HG03135 (cell line): ENCODE measurements around the gene ACTR10.
"Not testable (repeated sequence)": the region's sequence is repeated elsewhere in the genome, so short reads cannot be mapped to it uniquely, and the experiment has no call there.

Source experiments
- ATAC-seq: cut with Tn5 transposase; IDR thresholded peaks from one replicate; pipeline ENCODE4 v1.9.1; 2021; ENCODE audit warnings: mild to moderate bottlenecking, moderate library complexity; ENCODE audit not compliant: unreplicated experiment

ACTR10 gene

DNA sequence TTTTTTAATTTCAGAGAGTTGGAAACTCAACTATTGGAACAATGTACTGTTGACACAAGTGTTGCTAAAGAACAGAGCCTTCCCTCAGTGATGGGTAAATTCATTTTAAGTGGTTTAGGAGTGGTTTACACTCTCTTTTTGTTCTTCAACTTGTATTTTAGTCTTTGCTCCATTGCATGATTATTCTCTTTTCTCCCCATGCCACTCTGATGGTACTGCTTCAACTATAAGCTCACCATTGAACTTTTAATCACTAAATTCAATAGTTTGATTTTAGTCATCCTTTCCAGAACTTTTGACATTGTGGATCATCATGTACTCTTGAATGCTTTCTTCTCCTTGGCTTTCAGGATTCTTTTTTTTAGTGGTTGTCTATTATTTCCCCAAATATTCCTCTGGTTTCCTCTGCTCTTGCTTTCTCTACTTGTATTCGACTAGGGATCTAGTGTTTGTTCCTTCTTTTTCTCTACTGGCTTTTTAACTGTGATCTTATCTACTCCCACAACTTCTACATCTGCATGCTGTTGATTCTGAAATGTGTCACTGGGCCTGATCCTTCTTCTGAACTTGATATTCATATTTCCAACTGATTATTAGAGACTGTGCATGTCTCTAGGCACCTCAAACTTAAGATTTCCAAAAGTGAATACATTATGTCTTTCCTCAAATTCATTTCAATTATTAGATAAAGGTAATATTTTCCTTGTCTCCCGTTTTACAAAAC lies 15.4 kb downstream of the ACTR10 start:
- ATAC-seq: no peak

DNA sequence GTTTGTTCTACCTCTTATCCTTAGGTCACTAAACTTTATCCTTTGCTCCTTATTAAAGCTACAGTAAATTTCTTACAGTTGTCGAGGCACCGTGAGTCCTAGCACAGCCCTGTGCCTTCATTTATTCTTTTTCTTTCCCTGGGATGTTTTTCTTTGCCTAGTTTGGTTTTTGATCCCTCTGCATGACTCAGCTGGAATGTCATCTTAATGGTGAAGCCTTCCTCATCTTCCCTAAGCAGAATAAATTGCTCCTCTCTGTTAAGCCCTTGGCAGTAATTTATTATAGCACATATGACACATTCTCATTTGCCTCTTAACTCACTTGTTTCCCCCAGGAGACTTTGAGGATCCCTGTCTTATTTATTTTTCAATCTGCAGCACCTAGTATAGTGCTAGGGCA lies 16.6 kb downstream of the ACTR10 start:
- ATAC-seq: no peak

DNA sequence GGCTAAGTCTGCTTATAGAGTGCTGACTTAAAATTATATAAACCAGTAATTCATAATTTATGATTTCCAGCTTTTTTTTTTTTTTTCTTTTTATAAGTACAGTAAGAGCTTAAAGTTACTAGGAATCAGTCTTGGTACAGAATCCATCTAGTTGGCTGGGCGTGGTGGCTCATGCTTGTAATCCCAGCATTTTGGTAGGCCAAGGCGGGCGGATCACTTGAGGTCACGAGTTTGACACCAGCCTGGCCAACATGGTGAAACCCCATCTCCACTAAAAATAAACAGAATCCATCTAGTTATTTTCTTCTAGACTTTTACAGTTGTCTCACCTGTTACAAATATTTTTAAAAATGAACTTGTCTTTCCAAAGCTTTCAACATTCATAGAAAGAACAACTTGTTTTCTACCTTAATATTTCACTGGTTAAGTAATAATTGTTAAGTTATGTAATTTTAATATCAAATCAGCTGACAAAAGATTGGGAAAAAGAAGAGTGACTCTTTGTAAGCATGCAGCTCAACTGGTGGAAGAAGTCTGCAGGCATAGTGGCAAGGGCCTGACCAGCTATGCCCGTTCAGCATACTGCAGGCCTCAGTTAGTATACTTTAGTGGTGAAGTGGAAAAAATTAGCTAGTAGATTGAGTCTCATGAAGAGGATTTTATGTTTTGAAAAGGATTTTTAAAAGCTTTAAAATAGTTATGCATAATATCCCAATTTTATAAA lies 27.3 kb downstream of the ACTR10 start:
- no peak for ATAC-seq

DNA sequence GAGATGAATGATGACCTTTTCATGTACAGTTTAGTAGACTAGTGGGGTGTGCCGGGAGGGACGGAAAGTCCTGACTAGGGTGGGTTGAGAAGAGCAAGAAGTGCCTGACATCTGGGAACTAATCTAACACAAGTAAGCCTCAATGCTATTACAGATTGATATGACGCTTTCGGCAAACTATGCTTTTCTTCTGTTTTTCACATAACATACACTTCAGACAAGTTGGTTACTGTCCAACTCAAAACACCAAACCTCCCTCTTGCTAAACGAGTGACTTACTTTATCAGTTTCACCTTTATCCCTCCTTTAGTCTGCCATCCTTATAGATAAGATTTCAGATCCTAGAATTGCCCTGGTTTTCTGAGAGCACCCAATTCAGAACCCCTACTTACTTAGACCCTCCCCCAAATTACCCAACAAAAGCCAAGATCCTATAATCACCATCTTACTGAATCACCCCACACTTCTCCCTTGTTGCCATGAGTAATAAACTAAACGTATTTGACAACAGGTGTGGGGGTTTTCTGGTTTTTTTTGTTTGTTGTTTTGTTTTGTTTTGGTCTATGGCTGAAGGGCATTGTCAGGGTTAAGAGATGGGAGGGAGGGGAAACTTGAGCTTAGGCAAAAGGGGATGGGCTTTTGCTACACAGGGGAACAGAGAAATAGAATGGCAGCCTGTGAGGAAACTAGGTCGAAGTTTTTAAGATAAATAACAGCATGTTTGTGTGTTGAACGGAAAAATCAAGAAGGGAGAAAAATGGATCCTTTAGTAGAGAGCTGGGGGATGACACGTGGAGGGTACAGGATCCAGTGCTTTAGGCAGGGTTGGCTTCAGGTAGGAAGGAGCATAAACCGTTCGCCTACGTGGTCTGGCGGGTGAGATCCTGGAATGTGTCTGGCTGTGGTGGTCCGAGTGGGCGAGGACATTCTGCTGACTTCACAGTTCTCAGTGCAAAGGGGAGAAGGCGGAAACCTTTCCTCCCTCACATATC lies 38.6 kb downstream of the ACTR10 start:
- no peak for ATAC-seq

DNA sequence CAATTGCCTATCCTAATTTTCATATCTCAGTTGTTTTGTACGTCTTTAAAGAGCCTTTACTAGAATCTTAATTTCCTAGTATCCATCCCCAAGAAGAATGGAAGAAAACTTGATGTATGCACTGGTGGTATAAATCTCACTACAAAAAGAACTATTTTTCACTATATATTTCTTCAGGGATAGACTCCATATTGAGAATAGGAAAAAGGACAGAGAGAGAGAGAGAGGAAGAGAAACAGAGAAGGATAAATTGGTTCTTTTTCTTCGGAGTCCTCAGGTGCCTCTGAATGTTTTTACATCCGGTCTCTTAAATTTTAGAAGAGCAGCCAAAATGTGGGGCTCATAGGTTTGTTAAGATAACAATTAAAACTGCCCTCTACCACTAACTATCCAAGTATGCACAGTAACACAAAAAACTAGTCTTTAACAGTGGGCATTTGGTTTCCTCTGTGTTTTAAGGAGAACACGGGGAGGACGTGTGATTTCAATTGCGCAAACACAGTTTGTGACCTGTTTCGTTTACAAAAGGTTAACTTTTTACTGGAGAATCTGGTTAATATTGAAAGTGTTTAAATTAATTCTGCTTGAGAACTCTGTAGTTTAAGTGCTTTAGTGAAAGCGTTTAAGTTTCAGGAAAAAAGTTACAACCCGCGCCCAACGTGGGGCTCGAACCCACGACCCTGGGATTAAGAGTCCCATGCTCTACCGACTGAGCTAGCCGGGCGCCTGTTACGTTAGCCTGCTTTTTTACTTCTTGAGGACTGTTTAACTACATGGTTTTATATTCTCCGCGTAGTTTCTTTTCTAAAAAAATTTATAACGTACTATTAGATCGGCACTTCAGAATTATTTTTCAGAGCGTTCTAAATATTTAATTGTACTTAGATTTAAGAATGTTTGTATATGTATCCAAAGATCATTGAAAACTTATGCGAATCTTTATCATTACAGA lies 39.6 kb downstream of the ACTR10 start:
- ATAC-seq: peak; percentile 26

DNA sequence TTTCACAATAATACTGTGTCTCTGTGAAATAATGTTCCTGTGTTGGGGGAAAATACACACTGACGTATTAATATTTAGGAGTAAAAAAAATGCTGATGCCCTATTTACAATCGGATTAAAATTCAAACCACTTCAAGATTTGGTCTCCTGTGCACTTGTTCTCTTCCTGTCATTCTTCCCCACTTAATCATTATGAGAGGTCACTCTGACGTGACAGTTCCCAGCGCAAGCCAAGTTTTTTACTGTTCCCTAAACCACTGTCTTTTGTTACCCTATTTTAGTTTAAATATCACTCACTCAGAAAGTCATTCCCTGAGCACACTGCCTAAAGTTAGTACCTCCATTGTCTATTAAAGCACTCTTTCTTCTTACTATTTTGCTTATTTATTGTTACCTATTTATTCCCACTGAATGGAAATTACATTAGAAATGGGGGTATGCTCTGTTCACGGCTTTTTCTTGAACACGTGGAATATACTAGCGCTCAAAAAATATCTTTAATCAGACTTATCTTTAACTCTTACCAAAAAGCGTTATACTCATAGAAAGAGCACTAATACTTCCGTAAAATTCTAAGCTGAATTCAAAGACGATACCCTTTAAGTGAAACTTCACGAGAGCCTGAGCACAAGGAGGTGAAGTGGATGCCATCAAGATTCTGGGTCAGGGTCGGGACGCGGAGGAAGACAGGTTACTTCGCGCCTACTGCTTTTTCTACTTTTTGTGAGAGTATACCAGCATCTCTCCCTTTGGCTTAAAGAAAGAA lies 44.0 kb downstream of the ACTR10 start:
- peak; percentile 36 for ATAC-seq

DNA sequence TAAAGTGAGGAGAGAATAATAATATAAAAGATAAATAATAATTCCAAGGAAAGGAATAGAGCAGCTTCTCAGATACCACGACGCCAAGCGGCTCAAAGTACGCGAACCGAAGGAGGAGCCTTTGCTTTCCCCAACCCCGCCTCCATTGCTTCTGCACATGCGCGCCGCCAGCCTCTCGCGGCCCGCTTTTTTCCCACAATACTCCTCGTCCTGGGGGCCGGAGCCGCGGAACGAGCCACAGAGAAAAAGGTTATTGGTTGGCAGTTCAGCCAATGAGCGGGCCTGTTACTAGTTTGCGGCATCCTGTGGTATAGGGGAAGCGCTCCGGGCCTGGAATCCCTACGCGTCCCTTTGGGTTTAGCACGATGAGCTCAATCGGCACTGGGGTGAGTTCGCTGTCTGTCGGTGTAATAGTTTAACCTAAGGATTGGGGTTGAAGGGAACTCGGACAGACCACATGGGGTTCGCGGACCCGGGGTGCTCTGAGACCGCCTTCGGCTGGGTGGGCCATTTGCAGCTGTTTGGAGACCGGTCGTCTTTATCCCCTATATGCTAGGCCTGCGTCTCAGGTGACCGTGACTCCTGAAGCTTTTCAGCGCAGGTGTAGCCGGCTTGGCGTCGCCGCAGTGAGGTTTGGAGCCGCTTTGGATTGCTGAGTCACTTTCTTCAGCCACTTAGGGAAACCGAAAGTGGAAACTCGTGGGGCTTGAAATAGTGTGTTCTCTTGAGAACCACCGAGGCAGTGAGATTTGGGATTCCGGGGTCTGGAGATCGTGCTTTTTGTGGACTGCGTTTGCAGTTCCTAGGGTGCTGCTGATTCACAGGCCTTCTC lies 44.8 kb downstream of the ACTR10 start, which contains the start of gene PSMA3:
Gene PSMA3 (plus strand): TSS at position 288 of the 832 bp plus-strand sequence. CDS start 78 bp downstream, at position 366.
- ATAC-seq: peak; percentile 89

DNA sequence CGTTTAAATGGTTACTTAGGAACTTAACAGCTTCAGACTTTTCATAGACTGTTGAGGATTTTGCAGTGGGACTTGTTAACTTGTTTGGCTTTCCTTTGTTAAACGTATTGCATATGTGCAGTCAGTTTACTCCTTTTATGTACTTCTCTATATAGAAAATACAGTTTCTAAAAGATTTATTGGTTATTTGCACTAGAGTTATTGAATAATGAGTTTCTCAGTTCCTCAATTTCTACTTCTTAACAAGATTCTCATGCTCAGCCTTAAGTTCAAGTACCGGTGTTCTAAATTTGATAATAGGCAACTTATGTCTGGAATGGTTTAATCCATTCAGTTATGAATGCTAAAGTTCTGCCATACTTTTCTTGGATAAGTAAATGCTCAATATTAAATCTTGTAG lies 45.6 kb downstream of the ACTR10 start:
- ATAC-seq: no peak

DNA sequence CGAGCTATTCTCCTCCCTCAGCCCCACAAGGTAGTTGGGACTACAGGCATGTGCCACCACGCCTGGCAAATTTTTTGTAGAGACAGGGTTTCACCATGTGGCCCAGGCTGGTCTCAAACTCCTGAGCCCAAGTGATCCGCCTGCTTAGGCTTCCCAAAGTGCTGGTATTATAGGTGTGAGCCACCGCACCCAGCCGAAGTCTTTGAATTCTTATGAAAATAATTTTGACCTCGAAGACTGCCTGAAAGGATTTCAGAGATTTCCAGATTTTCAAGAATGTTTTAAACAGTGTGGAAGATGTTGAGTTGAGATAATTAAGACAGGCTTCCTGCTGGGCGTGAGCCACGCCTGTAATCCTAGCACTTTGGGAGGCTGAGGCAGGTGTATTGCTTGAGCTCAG lies 49.7 kb downstream of the ACTR10 start:
- no peak for ATAC-seq

DNA sequence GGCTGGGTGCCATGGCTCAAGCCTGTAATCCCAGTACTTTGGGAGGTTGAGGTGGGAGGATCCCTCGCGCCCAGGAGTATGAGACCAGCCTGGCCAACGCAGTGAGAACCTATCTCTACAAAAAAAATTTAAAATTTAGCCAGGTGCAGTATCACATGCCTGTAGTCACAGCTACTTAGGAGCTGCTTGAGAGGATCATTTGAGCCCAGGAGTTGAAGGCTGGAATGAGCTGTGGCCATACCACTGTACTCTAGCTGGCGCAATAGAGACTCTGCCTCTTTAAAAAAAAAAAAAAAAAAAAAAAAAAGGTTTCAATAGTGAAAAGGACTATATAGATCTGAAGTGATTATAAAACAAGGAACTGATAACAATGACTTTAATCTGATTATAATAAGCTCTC lies 58.2 kb downstream of the ACTR10 start:
- no peak for ATAC-seq

DNA sequence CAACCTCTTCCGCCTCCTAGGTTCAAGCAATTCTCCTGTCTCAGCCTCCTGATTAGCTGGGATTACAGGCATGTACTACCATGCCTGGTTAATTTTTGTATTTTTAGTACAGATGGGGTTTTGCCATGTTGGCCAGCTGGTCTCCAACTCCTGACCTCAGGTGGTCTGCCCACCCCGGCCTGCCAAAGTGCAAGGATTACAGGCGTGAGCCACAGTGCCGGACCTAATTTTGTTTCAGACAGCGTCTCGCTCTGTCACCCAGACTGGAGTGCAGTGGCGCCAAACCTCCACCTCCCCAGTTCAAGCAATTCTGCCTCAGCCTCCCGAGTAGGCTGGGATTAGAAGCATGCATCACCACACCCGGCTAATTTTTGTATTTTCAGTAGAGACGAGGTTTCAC lies 62.1 kb downstream of the ACTR10 start:
- ATAC-seq: not testable (repeated sequence)

DNA sequence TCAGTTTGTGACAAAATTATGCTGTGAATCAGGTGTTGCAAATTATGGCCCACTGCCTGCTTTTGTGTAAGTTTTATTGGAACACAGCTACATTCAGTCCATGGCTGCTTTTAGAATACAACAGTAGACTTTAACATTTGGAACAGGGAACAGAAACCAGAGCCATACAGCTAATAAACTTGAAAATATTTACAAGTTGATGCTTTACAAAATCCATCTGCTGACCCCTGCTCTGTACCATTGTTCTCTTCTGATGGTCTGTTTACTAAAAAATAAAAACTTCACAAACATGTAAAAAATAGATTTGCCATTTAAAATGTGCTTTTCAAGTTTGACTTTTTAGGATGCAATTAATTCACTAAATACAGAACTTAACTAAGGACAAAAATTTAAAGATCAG lies 65.5 kb downstream of the ACTR10 start:
- ATAC-seq: no peak

DNA sequence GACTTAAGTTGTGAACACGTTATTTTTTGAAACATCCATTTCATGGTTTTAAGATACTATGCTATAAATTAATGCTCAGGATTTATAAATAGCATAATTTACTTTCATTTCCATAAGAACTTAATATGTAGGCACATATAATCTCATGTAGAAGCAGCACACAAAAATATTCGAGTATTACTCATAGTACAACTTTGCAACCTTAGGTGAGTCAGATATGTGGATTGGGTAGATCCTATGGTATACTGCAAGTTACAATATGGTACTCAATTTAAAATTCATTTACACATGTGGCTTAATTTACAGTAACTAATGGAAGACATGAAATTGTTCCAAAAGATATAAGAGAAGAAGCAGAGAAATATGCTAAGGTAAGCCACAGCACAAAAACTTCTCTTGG lies 70.7 kb downstream of the ACTR10 start:
- no peak for ATAC-seq

DNA sequence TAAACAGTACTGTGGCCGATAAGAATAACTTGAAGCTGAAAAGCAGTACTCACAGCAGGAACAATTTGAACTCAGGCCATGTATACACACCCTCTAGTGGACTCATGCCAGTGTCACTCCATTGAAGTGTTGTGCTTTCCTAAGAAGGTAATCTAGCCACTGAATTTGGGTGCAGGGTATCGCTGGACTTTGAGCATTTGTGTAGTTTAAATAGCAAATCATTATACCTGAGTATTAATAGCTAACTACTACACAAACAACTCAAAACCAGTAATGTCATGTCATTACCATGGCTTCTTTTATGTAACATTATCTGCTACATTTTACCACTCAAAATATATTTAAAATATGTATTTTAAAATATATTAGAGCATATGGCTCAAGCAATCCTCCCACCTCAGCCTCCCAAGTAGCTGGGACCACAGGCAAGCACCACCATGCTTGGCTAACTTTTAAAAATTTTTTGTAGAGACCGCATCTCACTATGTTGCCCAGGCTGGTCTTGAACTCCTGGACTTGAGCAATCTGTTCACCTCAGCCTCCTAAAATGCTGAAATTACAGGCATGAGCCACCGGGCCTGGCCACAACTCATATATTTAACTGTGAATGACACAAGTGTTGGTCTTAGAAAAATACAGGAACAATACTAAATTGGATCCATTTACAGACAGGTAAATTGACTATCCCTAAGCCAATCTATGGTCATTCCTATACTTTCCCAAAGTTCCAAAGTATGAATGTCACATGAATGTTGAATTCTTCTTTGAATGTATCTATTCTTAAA lies 72.8 kb downstream of the ACTR10 start:
- ATAC-seq: no peak

DNA sequence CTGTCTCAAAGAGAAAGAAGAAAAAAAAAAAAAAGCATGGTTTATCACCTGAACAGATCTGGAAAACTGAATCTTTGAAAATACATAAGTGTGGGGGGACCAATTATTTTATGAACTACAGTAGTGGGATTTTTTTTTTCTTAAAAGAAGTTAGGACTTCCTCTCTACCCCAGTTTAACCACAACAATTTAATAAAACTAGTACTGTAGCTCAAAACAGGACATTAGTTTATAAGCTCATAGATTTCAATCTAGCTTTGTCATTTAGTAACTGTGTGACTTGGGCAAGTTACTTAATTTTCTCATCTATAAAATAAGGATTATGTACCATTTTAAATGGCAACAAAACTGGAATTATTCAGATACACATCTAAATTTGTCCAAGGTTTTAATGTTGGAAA lies 74.9 kb downstream of the ACTR10 start:
- no peak for ATAC-seq

DNA sequence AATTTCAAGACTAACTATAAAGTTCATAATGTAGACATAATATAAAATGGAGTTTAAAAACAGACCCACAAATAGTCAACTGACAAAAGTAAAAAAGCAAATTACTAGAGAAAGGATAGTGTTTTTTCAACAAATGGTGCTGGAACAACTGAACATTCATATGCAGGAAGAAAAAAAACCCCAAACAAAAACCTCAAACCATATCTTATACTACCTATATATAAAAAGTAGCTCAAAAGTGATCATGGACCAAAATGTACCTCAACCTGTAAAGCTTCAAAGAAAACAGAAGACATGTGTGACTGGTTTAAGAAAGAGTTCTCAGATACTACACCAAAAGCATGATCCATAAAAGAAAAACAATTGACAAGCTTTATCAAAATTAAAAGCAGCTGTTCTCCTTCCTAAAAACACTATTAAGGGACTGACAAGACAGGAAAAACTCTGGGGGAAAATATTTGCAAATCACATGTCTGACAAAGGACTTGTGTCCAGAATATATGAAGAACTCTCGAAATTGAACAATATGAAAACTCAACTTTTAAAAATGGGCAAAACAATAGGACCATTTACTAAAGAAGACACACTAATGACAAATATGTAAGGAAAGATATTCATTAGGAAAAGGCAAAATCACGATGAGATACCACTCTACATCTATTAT lies 75.7 kb downstream of the ACTR10 start:
- no peak for ATAC-seq

DNA sequence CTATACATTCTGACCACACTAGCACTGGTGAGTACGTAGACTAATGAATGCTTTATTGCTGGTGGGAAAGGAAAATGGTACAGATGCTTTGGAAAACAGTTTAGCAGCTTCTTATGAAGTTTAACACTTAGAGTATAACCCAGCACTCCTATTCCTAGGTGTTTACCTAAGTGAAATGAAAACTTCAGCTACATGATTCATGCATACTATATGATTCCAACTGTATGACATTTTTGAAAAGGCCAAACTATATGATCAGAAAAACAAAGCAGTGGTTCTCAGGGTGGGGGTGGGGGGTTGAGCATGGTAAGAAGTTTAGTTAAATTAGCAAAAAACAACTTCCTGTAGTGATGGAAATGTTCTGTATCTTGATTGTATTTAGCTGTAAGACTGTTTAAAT lies 76.3 kb downstream of the ACTR10 start:
- ATAC-seq: no peak
